ENCODE measurements around the gene ALG1. TPM values are rescaled to one million over a fixed set of nuclear protein-coding genes. Genes with fewer than 3 reads are reported as not detected.
A peak's percentile ranks its signal among the peaks of the same experiment; 100 is the strongest.
"Not testable (repeated sequence)": the region's sequence is repeated elsewhere in the genome, so short reads cannot be mapped to it uniquely, and the experiment has no call there.

The ALG1 gene
- total RNA-seq, 1 donor from 2014 or later, result 27.2 TPM

DNA sequence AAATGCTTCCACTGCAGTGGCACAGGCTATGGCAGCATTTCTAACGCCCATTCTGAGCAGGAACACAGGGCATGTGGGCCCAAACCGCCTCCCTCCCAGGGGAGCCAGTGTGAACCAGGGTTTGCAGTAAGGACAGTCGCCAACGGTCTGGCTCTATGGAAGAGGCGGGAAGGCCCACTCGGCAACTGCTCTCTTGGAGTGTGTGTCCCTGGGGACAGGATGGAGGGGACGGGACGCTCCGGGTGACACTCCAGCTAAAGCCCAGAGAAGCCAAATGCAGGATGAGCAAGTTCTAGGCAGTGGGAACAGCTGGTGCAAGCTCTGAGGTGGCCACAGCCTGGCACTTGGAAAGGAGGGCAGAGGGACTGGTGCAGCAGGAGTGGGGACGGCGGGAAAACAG lies 22.1 kb downstream of the ALG1 start:
- H3K27ac ChIP-seq; DNase-seq (ENCODE audit: low spot score in 2 of 2); intact Hi-C loops (cut with DNase I); H3K4me3 ChIP-seq; H3K4me1 ChIP-seq; H3K27me3 ChIP-seq; H3K36me3 ChIP-seq; H3K9me3 ChIP-seq: not testable (repeated sequence)

DNA sequence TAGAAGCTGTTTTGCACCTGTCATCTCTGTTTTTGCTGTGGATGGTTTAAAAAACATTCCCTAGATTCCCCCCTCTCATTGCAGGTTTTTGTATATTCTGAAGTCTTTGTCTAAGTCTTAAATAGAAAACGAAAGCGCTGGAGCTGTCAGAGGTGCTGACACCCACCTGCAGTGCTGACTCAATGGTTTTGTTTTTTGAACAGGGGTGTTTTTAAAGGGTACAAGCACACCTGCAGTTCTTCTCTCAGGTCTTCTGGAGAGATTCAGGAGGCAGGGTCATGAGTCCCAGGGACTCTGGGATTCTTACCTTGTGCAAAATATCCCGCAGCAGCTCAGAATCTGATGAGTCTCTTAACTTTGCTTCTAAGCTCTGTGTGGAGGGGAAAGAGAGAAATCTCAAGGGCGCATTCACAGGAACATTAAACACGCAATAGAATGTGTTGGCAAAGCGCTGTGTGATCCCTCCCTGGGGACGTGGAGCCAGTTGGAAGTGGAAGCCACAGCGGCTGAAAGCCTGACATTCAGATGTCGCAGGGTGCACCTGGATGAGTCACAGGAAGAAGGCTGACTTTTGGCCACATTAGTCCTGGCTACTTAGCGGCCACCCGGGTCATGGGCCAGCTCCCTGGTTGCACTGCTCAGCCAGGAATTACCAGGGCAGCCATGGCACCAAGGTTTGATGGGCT lies 23.6 kb downstream of the ALG1 start:
- intact Hi-C loops (cut with DNase I), result loop anchor here (5.0 kb wide), 2 partner anchors 248 to 328 kb away; partner anchors contain the start of genes GLYR1, UBN1 and ZNF500
- H3K4me3 ChIP-seq; DNase-seq (ENCODE audit: low spot score in 2 of 2); H3K9me3 ChIP-seq; H3K4me1 ChIP-seq; H3K36me3 ChIP-seq; H3K27ac ChIP-seq; H3K27me3 ChIP-seq: not testable (repeated sequence)

DNA sequence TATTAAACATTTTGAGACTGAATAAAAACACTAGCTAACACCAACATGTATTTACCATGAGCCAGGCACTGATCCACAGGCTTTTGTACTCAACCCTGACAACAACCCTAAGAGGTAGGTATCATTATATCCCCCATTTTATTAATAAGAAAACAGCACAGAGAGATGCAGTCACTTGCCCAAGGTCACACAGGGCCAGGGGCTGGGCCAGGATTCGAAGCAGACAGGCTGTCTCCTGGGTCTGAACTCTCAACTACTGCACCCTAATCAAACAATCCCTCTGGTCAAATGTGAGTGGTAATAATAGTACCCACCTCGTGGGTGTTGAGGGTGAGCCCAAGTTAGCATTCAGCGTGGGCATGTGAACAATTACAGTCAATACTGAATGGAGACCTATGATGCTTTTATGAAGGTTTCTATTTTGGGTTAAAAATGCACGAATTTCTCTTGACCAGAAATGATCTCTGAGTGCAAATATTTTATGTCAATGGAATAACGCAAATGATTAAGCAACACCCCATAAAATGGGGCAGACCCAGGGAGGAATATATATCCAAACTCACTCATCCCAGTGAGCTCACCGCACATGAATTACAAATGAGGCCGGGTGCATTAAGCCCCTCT lies 24.9 kb downstream of the ALG1 start:
- not testable (repeated sequence) for H3K27me3 ChIP-seq; DNase-seq (ENCODE audit: low spot score in 2 of 2); H3K36me3 ChIP-seq; H3K9me3 ChIP-seq; H3K4me1 ChIP-seq
- intact Hi-C loops (cut with DNase I), result loop anchor here (5.0 kb wide), 2 partner anchors 249 to 329 kb away; partner anchors contain the start of genes GLYR1, UBN1 and ZNF500
- Histone ChIP-seq H3K27ac (peak overlapping the region in 1 of 2 donors; percentile 71), H3K4me3 (peak overlapping the region in 1 of 2 donors; percentile 95)

DNA sequence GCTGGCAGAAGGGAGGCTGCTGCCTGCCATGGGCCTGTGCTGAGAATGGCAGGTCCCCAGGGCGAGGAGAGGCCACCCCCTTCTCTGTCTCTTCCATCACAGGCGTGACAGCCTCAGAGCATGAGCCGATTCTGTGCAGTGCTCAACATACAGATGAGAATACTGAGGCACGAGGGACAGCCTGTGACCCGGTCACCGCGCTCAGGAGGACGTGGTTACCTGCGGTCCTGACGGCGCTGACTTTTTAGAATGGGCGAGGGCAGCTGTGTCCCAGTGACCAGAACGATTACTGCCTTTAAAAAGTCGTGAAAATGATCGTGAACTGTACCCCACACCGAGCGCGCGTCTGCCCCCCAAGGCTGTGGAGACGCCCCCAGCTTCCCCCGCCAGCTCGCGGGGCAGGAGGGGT lies 25.4 kb downstream of the ALG1 start:
- H3K27me3 ChIP-seq, H3K36me3 ChIP-seq, H3K9me3 ChIP-seq, H3K4me1 ChIP-seq: not testable (repeated sequence)
- peak overlapping the region; percentile 71 to 89 for H3K27ac ChIP-seq
- intact Hi-C loops (cut with DNase I), result loop anchor here (5.0 kb wide), 2 partner anchors 250 to 330 kb away; partner anchors contain the start of genes GLYR1, UBN1 and ZNF500
- H3K4me3 ChIP-seq, result peak overlapping the region; percentile 90 to 95
- DNase-seq (ENCODE audit: low spot score in 2 of 2), result peak in 1 of 2 donors; percentile 67

DNA sequence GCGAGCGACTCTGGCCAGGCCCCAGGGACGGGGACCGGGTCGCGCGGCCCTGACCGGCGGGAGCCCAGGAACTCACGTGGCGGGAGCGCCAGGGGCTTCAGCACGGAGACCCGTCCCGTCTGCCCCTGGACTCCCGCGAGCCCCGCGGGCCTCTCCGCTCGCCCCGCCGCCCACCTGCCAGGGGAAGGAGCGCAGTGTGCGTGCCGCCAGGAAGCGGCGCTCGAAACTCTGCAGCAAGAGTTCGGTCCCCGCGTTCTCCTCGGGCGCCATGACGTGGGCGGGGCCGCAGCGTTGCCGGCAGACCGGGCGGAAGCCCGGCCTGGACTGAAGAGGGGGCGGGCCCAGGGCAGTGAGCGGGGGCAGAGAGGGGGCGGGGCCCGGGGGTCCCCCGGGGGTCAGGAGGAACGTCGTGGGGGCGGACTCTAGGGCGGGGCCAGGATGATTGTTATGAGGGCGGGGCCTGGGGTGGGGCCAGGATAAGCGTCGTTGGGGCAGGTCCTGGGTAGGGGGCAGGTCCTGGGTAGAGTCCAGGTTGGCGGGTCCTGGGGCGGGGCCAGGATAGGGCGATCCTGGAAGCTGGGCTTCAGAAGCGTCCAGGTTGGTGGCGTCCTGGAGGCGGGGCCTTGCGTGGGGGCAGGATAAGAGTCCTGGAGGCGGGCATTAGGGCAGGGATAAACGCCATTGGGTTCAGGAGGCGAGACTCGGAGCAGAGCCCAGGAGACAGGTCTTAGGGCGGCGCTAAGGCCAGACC lies 26.0 kb downstream of the ALG1 start, which contains the start of gene EEF2KMT:
EEF2KMT (minus strand) TSS at position 326 of the 751 bp plus-strand sequence; CDS start at position 270, 56 bp downstream.
- H3K27ac ChIP-seq, result peak within 1 kb of the TSS; percentile 79 to 89
- H3K4me1 ChIP-seq, H3K36me3 ChIP-seq, H3K27me3 ChIP-seq, H3K9me3 ChIP-seq: not testable (repeated sequence)
- intact Hi-C loops (cut with DNase I), result loop anchor here (1.0 to 5.0 kb wide), 3 partner anchors 139 to 330 kb away; partner anchors contain the start of genes GLYR1, SEC14L5, UBN1 and ZNF500
- peak; percentile 99 to 100 for DNase-seq (ENCODE audit: low spot score in 2 of 2)
- peak within 1 kb of the TSS; percentile 90 to 95 for H3K4me3 ChIP-seq

DNA sequence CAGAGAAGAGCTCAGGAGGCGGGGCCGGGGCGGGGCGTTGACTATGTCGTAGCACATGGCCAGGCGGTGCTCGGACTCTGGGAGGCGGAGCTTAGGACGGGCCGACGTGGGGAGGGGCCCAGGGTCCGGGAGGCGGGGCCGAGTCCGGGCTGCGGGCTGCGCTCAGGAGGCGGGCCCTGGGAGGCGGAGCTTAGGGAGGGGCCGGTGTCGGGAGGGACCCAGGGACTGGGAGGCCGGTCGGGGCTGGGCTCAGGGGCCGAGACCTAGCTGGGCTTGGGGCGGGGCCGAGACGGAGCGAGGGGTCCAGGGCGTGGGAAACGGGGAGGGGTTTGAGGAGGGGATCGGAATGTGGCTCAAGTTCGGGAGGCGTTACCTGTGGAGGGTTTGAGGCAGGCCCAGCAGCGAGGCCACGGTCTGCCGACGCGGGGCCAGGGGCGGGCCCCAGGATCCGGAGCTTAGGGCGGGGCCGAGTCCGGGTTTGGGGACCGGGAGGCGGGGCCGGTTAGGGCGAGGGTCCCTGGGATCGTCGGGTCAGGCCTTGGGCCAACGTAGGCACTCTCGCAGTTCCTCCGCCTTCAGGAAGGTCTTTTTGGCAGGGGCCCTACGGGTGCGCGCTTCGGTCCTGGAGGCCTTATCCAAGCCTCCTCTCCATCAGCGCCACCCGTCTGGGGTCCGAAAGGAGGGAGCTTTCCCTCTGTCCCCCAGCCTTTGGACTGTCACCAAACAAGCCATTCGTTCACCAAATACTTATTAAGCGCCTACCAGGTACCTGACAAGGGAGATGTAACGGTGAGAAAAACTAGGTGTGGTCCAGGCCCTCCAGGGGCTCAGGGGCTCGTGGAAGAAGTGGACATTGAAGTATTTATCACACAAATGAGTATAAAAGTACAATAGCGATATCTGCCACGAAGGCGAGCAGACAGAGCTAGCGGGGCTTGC lies 26.8 kb downstream of the ALG1 start:
- peak; percentile 21 to 89 for DNase-seq (ENCODE audit: low spot score in 2 of 2)
- intact Hi-C loops (cut with DNase I), result loop anchor here (1.0 to 5.0 kb wide), 3 partner anchors 140 to 331 kb away; partner anchors contain the start of genes GLYR1, SEC14L5, UBN1 and ZNF500

DNA sequence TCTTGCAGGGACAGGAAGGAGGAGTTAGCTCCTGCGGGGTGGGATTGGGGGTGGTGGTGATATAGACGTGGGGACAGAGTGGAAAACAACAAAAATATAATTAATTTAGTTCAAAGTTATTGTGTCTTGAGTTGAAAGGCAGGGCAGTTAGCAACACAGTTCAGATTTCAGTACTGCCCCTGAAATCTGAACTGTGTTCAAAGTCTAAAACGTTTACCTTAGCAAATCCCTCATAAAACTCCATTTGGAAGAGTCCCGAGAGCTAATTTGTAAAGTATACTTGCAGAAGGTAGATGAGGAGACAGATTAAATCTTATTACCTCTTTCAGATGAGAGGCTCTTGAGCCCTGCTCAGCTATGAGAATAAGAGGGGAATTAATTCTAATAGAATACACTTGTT lies 27.5 kb downstream of the ALG1 start:
- DNase-seq (ENCODE audit: low spot score in 2 of 2); H3K4me1 ChIP-seq; H3K27me3 ChIP-seq; H3K9me3 ChIP-seq; H3K27ac ChIP-seq; H3K36me3 ChIP-seq: not testable (repeated sequence)
- H3K4me3 ChIP-seq, result peak overlapping the region in 1 of 2 donors; percentile 95
- intact Hi-C loops (cut with DNase I), result loop anchor here (5.0 kb wide), 2 partner anchors 252 to 332 kb away; partner anchors contain the start of genes GLYR1, UBN1 and ZNF500

More for the DNA sequence above, 26.8 kb downstream of the ALG1 start:
- H3K36me3 ChIP-seq, H3K27me3 ChIP-seq, H3K4me1 ChIP-seq, H3K9me3 ChIP-seq: not testable (repeated sequence)
- H3K4me3 ChIP-seq, result peak overlapping the region; percentile 80 to 95
- peak overlapping the region; percentile 79 to 85 for H3K27ac ChIP-seq

DNA sequence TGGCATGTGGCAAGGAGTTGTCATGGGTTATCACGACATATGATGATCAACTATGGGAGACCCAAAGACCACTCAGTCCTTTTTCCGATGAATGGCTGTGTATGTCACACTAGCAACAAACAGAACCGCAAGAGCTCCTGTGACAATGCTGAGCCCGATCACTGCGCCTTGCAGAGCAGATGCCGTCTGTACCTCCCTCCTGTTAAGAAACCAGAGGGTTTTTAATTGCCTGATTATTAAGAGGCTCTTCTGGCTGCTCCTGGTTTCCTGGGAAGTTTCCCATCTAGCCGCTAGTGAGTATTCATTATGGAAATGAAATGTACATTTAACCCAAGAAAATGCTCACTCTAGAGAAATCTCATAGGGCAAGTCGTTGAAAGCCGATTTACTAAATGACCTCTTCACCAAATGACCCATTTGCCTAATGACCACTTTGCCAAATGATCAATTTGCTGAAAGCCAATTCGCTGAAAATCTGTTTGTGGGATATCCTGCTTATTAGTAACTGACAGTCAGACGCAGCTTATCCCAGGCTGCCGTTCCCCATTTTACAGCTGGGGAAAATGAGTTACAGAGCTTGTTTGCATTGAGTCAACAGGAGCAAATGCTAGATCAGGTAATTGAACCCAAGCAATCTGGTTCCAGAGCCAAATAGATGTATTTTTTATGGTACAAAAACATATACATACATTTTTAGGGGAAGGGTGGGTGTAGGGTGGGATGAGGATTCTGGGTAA lies 31.8 kb downstream of the ALG1 start:
- H3K36me3 ChIP-seq; H3K27me3 ChIP-seq; H3K9me3 ChIP-seq; intact Hi-C loops (cut with DNase I); H3K4me1 ChIP-seq; DNase-seq (ENCODE audit: low spot score in 2 of 2); H3K27ac ChIP-seq; H3K4me3 ChIP-seq: not testable (repeated sequence)

DNA sequence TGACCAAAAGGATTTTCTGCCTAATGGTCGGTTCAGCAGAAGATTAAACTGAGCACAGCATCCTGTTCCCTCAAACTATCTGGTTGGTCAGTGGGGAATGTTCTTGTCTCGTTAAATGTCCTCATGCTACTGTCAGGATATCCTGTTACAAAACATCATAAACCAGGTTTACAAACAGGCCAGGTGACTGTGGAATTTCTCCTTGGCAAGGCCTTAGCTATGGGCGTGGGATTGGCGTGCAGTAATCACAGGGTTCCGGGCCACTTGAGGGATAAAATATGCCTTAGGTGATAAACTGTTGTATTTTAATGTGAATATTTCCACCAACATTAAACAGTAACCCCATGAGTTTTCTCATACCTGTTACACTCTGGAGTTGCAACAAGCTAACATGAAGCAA lies 33.4 kb downstream of the ALG1 start:
- H3K27me3 ChIP-seq; H3K4me1 ChIP-seq; H3K27ac ChIP-seq; H3K36me3 ChIP-seq; DNase-seq (ENCODE audit: low spot score in 2 of 2); intact Hi-C loops (cut with DNase I); H3K4me3 ChIP-seq; H3K9me3 ChIP-seq: not testable (repeated sequence)
